GM08714 (cell line): Measurements from ENCODE around the gene IL15.

Experiments used
- H3K4me3 ChIP-seq: fragments of 200-500 bp; sonication (Bioruptor generic); 2 replicates; pipeline ENCODE4 v1.5.1; 2014; ENCODE audit warnings: mild to moderate bottlenecking, low read length, inconsistent platforms
- ZNF274 ChIP-seq: IDR thresholded peaks from 2 replicates; pipeline ENCODE4 v1.6.1; 2012; ENCODE audit warnings: mild to moderate bottlenecking, low read depth, low read length

Gene IL15

GRCh38 chr4:141757287-141757686 is 120.9 kb downstream of the IL15 start:
- no peak overlapping the region for H3K4me3 ChIP-seq
- TF ChIP-seq ZNF274, result no peak

DNA sequence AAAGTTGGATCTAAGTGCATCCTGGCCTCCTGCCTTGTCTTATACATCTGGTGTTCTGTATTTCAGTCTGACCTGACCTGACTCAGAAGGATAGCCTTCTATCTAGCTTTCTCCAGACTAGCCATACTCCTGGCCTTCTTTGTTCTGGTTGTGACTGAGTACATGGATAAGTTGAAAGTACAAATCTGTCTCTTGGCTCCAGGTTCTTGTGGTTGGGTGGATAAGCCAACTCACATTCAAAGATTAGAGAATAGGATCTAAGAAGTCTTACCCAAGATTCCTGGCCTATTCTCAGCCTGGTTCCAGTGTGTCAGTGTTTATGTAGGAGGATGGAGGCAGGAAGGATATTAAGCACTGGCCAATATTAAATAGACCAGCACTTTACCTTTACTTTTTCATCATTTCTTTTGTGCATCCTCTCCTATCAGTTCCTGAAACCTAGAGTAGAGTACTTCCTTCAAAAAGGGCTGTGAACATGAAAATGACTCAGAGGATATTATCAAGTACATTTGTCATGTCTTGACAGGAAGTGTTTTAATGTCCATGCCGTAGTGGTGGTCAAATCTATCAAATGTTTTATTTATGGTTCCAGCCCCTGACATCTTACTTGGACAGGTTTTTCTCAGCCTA is 123.5 kb downstream of the IL15 start:
- H3K4me3 ChIP-seq, result no peak overlapping the region
- no peak for TF ChIP-seq ZNF274

DNA sequence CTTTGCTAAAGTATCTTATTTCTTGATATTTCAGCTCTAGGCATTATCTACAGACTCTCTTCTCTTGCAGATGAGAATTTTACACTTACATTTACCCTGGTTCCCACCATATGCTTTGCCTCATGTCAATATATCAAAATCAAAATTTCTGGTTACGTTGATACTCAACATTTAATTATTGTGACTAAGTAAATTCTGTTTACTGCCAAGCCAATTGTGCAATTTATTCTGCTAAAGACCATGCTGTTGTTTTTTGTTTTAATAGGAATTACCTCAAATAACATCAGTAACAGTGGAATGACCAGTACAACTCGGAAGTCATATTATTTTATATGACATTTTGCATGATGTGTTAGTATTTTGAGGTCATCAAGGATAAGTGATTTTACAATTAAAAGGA is 125.5 kb downstream of the IL15 start:
- no peak for TF ChIP-seq ZNF274
- H3K4me3 ChIP-seq, result no peak overlapping the region

- H3K4me3 ChIP-seq, result no peak overlapping the region
- TF ChIP-seq ZNF274, result no peak
Measured at GRCh38 chr4:141763374-141763773, 127.0 kb downstream of the IL15 start.

DNA sequence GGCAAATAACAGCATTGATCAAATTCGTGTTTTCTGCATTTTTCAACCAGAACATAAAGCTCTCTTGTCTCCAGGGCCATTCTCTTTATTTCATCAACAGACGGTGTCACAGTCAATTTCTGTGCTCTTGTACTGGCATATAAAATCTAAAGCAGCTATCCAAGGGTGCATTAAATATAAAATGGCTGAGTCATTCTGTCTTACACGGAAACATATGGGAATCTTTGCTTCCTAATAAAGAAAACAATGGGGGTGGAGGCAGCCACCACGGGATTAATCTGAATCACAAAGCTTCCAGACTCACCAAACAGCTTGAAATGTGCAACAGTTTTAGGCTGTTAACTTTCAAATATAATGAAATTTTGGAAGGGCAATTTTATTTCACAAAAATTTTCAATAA is 132.6 kb downstream of the IL15 start:
- TF ChIP-seq ZNF274, result no peak
- no peak overlapping the region for H3K4me3 ChIP-seq

GRCh38 chr4:141771889-141772830 is 135.8 kb downstream of the IL15 start:
- TF ChIP-seq ZNF274, result no peak
- no peak overlapping the region; the same call in 1 of the 2 replicates for H3K4me3 ChIP-seq

- no peak overlapping the region for H3K4me3 ChIP-seq
- no peak for TF ChIP-seq ZNF274
Measured at GRCh38 chr4:141772838-141773237, 136.5 kb downstream of the IL15 start.

GRCh38 chr4:141782205-141782604 is 145.8 kb downstream of the IL15 start:
- no peak for TF ChIP-seq ZNF274
- no peak overlapping the region for H3K4me3 ChIP-seq
